Body of pancreas (tissue), 4 donors: Measurements from ENCODE around the gene LY6G5C. TPM values are rescaled to one million over a fixed set of nuclear protein-coding genes. Genes with fewer than 3 reads are reported as not detected.
A peak's percentile ranks its signal among the peaks of the same experiment; 100 is the strongest.

Experiments
- ATAC-seq: fragments of 150-250 bp; one replicate; pipeline ENCODE4 v1.9.1; 2016
- DNase-seq, 4 donors: peaks; one replicate each; pipeline ENCODE4 v3.0.0-alpha.2; 2019
- H3K27ac ChIP-seq, 4 donors: fragments of 200-600 bp; sonication (generic); 1 replicate in 3 of 4; 2 replicates in 1 of 4; pipeline versions ENCODE4 v1.5.1 to v1.6.1; 2016 to 2019; ENCODE audit warnings: mild to moderate bottlenecking in 1 of 4, mixed read lengths in 1 of 4, moderate library complexity in 1 of 4
- H3K27me3 ChIP-seq, 2 donors: fragments of 200-600 bp; sonication (generic); one replicate each; pipeline ENCODE4 v1.6.0; 2016; ENCODE audit warnings: mild to moderate bottlenecking in 1 of 2
- H3K36me3 ChIP-seq, 2 donors: fragments of 200-600 bp; sonication (generic); replicated peaks in 1 of 2; 2 replicates each; pipeline ENCODE4 v1.5.1; 2016; ENCODE audit warnings: low read depth in 2 of 2; ENCODE audit not compliant: insufficient read depth in 1 of 2
- H3K4me1 ChIP-seq: fragments of 200-600 bp; sonication (generic); one replicate; pipeline ENCODE4 v1.6.0; 2016
- H3K4me3 ChIP-seq, 2 donors: fragments of 200-600 bp; sonication (generic); 1 replicate in 1 of 2; 2 replicates in 1 of 2; pipeline ENCODE4 v1.5.1; 2016 to 2019
- H3K9me3 ChIP-seq, 3 donors: fragments of 200-600 bp; sonication (generic); 1 replicate in 2 of 3; 2 replicates in 1 of 3; pipeline ENCODE4 v1.5.1; 2016
- CTCF ChIP-seq, 7 experiments: fragments of 450-650 bp in 4 of 7; fragments of 200-600 bp in 3 of 7; sonication (generic) in 3 of 7; IDR thresholded peaks; one replicate each; pipeline ENCODE4 v1.5.1; 2016 to 2019; ENCODE audit warnings: antibody characterized with exemption in 7 of 7
- POLR2A ChIP-seq, 3 donors: fragments of 450-650 bp; IDR thresholded peaks; one replicate each; pipeline ENCODE4 v1.6.1; 2016; ENCODE audit warnings: antibody characterized with exemption in 3 of 3, mild to moderate bottlenecking in 2 of 3
- WGBS, 2 donors: methylation state at CpG; one replicate each; pipeline ENCODE4 v1.1.5; 2017; 5-methylcytosine and 5-hydroxymethylcytosine counted together
- intact Hi-C: fragments of 100-400 bp; cut with DNase I; formaldehyde crosslinking; loops from one replicate; pipeline ENCODE4 v1.15.1; 2023
- total RNA-seq, 2 donors: library from RNA; depleted of rRNA; stranded (reverse); fragments of >200 nt; gene quantifications; one replicate each; pipeline ENCODE4 v1.1.0, GENCODE V29; 2016

LY6G5C gene
- total RNA-seq, 2 donors from 2014 or later, result 4.4 TPM; not detected in 1

- no peak for DNase-seq
Measured at GRCh38 chr6:31713991-31714684, 33.3 kb upstream of the LY6G5C start.

GRCh38 chr6:31713465-31713864, 32.6 kb upstream of the LY6G5C start:
- WGBS, 2 donors, result 45 to 70% methylated on average over 4 of the region's 4 CpGs
- Histone ChIP-seq H3K4me3 (no peak overlapping the region), H3K27ac (no peak overlapping the region), H3K27me3 (no peaks in the 10 kb centered on the region), H3K4me1 (peaks cover 4% of the 10 kb centered on the region), H3K36me3 (no peaks in the 10 kb centered on the region), H3K9me3 (no peaks in the 10 kb centered on the region)
- DNase-seq (no peak), ATAC-seq (no peak)
- intact Hi-C loops, result no loop called here
- TF ChIP-seq CTCF (IDR thresholded peaks at IDR 0.05) (no peak), POLR2A (IDR thresholded peaks at IDR 0.05) (no peak)

More at GRCh38 chr6:31713991-31714684, 33.3 kb upstream of the LY6G5C start:
- ATAC-seq, result no peak
- no peaks in the 10 kb centered on the region for H3K27me3 ChIP-seq
- 33 to 40% methylated on average over 5 of the region's 5 CpGs for WGBS, 2 donors
- H3K9me3 ChIP-seq, result no peaks in the 10 kb centered on the region
- TF ChIP-seq POLR2A (IDR thresholded peaks at IDR 0.05), result no peak
- no peak for TF ChIP-seq CTCF (IDR thresholded peaks at IDR 0.05)
- intact Hi-C loops, result no loop called here
- no peaks in the 10 kb centered on the region for H3K36me3 ChIP-seq
- H3K4me1 ChIP-seq, result peaks cover 11% of the 10 kb centered on the region
- H3K27ac ChIP-seq, result no peak overlapping the region
- no peak overlapping the region for H3K4me3 ChIP-seq

GRCh38 chr6:31712296-31712695, 31.4 kb upstream of the LY6G5C start:
- peak in 1 of 4 donors; percentile 31 for DNase-seq
- intact Hi-C loops, result no loop called here
- Histone ChIP-seq H3K27ac (no peak overlapping the region), H3K36me3 (no peaks in the 10 kb centered on the region), H3K4me3 (no peak overlapping the region), H3K4me1 (no peaks in the 10 kb centered on the region), H3K9me3 (no peaks in the 10 kb centered on the region), H3K27me3 (no peaks in the 10 kb centered on the region)
- TF ChIP-seq CTCF (IDR thresholded peaks at IDR 0.05) (peak in 1 of 7 experiments; percentile 26), POLR2A (IDR thresholded peaks at IDR 0.05) (no peak)
- no peak for ATAC-seq
- 61 to 67% methylated on average over 8 of the region's 8 CpGs for WGBS, 2 donors

GRCh38 chr6:31711233-31711632, 30.4 kb upstream of the LY6G5C start:
- no peak overlapping the region for H3K4me3 ChIP-seq
- intact Hi-C loops, result no loop called here
- H3K36me3 ChIP-seq, result no peaks in the 10 kb centered on the region
- no peaks in the 10 kb centered on the region for H3K4me1 ChIP-seq
- no peaks in the 10 kb centered on the region for H3K27me3 ChIP-seq
- no peak for DNase-seq
- 45 to 48% methylated on average over 6 to 8 of the region's 8 CpGs for WGBS, 2 donors
- no peaks in the 10 kb centered on the region for H3K9me3 ChIP-seq
- no peak overlapping the region for H3K27ac ChIP-seq
- no peak for ATAC-seq
- no peak for TF ChIP-seq POLR2A (IDR thresholded peaks at IDR 0.05)
- no peak for TF ChIP-seq CTCF (IDR thresholded peaks at IDR 0.05)
